CD14-positive monocyte (primary cell): ENCODE data around the gene CGRRF1. TPM values are rescaled to one million over a fixed set of nuclear protein-coding genes. Genes with fewer than 3 reads are reported as not detected.

Source experiments
- DNase-seq, 3 donors: peaks; one replicate each; pipeline ENCODE4 v3.0.0-alpha.2; 2011 to 2022
- H2AFZ ChIP-seq: 2 replicates; pipeline ENCODE4 v1.6.0; 2012; ENCODE audit warnings: mild to moderate bottlenecking, low read depth, low read length, inconsistent platforms; ENCODE audit not compliant: insufficient read depth, poor library complexity, severe bottlenecking
- H3K27ac ChIP-seq, 2 donors: 1 replicate in 1 of 2; 2 replicates in 1 of 2; pipeline ENCODE4 v1.5.1; 2012 to 2013; ENCODE audit warnings: low read length in 2 of 2, control low read depth in 1 of 2, inconsistent platforms in 1 of 2, low read depth in 1 of 2, mild to moderate bottlenecking in 1 of 2
- H3K27me3 ChIP-seq, 2 donors: one replicate each; pipeline versions ENCODE4 v1.6.0 to v1.6.1; 2011 to 2013; ENCODE audit warnings: low read length in 2 of 2; ENCODE audit not compliant: control insufficient read depth in 2 of 2, insufficient read depth in 2 of 2
- H3K36me3 ChIP-seq, 2 donors: replicated peaks in 1 of 2; 1 replicate in 1 of 2; 2 replicates in 1 of 2; pipeline versions ENCODE4 v1.5.1 to v1.6.1; 2012 to 2013; ENCODE audit warnings: low read length in 2 of 2, control low read depth in 1 of 2, inconsistent platforms in 1 of 2, mild to moderate bottlenecking in 1 of 2; ENCODE audit not compliant: insufficient read depth in 2 of 2, control insufficient read depth in 1 of 2
- H3K4me1 ChIP-seq, 2 donors: 1 replicate in 1 of 2; 2 replicates in 1 of 2; pipeline versions ENCODE4 v1.5.1 to v1.6.1; 2012 to 2013; ENCODE audit warnings: low read length in 2 of 2, control low read depth in 1 of 2, inconsistent platforms in 1 of 2, mild to moderate bottlenecking in 1 of 2, moderate library complexity in 1 of 2; ENCODE audit not compliant: insufficient read depth in 2 of 2, control insufficient read depth in 1 of 2
- H3K4me2 ChIP-seq: replicated peaks from 2 replicates; pipeline ENCODE3; 2012; ENCODE audit warnings: low read length, moderate library complexity, mild to moderate bottlenecking; ENCODE audit not compliant: poor library complexity, severe bottlenecking; ENCODE audit errors: extremely low read depth
- H3K4me3 ChIP-seq, 3 experiments: fragments of 200-600 bp in 1 of 3; sonication (generic) in 1 of 3; replicated peaks in 1 of 3; 1 replicate in 2 of 3; 2 replicates in 1 of 3; pipeline ENCODE4 v1.5.1; 2011 to 2013; ENCODE audit warnings: low read length in 3 of 3, mild to moderate bottlenecking in 3 of 3, control low read depth in 2 of 3, low read depth in 2 of 3, inconsistent platforms in 1 of 3, moderate library complexity in 1 of 3
- H3K79me2 ChIP-seq: 2 replicates; pipeline ENCODE4 v1.6.0; 2012; ENCODE audit warnings: mild to moderate bottlenecking, control low read depth, inconsistent platforms, low read length, moderate library complexity; ENCODE audit not compliant: insufficient read depth
- H3K9ac ChIP-seq: 2 replicates; pipeline ENCODE4 v1.6.0; 2017; ENCODE audit warnings: low read length, mild to moderate bottlenecking; ENCODE audit not compliant: insufficient read depth, poor library complexity, severe bottlenecking
- H3K9me3 ChIP-seq, 2 donors: replicated peaks in 1 of 2; 1 replicate in 1 of 2; 2 replicates in 1 of 2; pipeline versions ENCODE4 v1.5.1 to v1.6.1; 2012 to 2013; ENCODE audit warnings: low read length in 2 of 2, control low read depth in 1 of 2; ENCODE audit not compliant: control insufficient read depth in 1 of 2, insufficient read depth in 1 of 2
- H4K20me1 ChIP-seq: 2 replicates; pipeline ENCODE4 v1.6.0; 2012; ENCODE audit warnings: mild to moderate bottlenecking, low read length, control low read depth, moderate library complexity; ENCODE audit not compliant: insufficient read depth
- H3K27ac Mint-ChIP-seq, 7 donors: one replicate each; pipeline ENCODE4 v1.8.0; 2020; ENCODE audit warnings: mild to moderate bottlenecking in 7 of 7, mixed read lengths in 7 of 7, moderate library complexity in 6 of 7, inconsistent platforms in 2 of 7
- H3K27me3 Mint-ChIP-seq, 3 donors: one replicate each; pipeline ENCODE4 v1.8.0; 2021 to 2022; ENCODE audit warnings: low read depth in 3 of 3, mild to moderate bottlenecking in 3 of 3, mixed read lengths in 3 of 3, moderate library complexity in 3 of 3, inconsistent platforms in 1 of 3
- H3K36me3 Mint-ChIP-seq, 2 donors: one replicate each; pipeline ENCODE4 v1.8.0; 2020; ENCODE audit warnings: mixed read lengths in 2 of 2, inconsistent platforms in 1 of 2, mild to moderate bottlenecking in 1 of 2
- H3K4me1 Mint-ChIP-seq: one replicate; pipeline ENCODE4 v1.8.0; 2020; ENCODE audit warnings: mild to moderate bottlenecking, mixed read lengths
- H3K4me3 Mint-ChIP-seq, 2 donors: one replicate each; pipeline ENCODE4 v1.8.0; 2020; ENCODE audit warnings: mild to moderate bottlenecking in 2 of 2, mixed read lengths in 2 of 2, moderate library complexity in 1 of 2
- H3K9me3 Mint-ChIP-seq, 7 donors: one replicate each; pipeline ENCODE4 v1.8.0; 2020 to 2022; ENCODE audit warnings: mixed read lengths in 7 of 7, mild to moderate bottlenecking in 6 of 7, moderate library complexity in 6 of 7, inconsistent platforms in 2 of 7
- whole genome bisulfite sequencing: methylation state at CpG from one replicate; pipeline ENCODE4 v1.1.5; 2013; ENCODE audit warnings: missing lambda C conversion rate; ENCODE audit not compliant: insufficient coverage; 5-methylcytosine and 5-hydroxymethylcytosine counted together
- intact Hi-C, 2 donors: fragments of 100-400 bp; cut with micrococcal nuclease; formaldehyde crosslinking; loops; one replicate each; pipeline versions ENCODE4 v1.15.0 to v1.15.1; 2023
- polyA plus RNA-seq, 3 donors: library from polyadenylated mRNA; depleted of rRNA in 1 of 3; unstranded in 2 of 3; stranded (reverse) in 1 of 3; fragments of 300-500 nt in 2 of 3; fragments of >200 nt in 1 of 3; fragmentation: Illumina TruSeq in 2 of 3; gene quantifications; 1 replicate in 2 of 3; 2 replicates in 1 of 3; pipeline ENCODE4 v1.2.3, GENCODE V29; 2012 to 2021
- TF ChIP-seq, protein P1 (sequence below): fragments of 200-600 bp; IDR thresholded peaks from one replicate; pipeline ENCODE4 v1.8.0; 2022; ENCODE audit warnings: antibody characterized with exemption, mild to moderate bottlenecking

CGRRF1 gene
- polyA plus RNA-seq, 3 donors = 5.8 to 19.4 (median 18.6) TPM

DNA sequence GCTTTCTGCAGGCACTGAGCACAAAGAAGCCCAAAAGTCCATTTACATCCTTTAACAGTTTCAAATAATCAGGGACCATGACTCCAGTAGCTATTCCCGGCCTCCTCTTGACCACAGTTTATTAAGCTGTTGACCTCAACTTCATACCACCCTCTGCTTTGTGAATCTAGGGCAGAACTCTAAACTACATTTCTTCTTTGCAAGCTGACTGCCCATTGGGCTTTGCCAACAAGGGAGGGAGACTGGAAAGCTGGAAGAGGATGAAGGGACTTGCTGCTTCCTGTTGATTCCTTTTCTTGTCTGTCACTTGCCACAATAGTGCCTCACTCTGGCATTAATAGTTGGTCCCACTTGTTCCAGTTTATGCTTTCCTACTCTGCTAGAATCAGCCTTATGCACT lies 2.7 kb downstream of the CGRRF1 start:
- no peak overlapping the region for H3K27ac ChIP-seq
- peaks cover 3 to 7% of the 10 kb centered on the region in 2 donors for H3K36me3 ChIP-seq
- Mint-ChIP-seq H3K36me3 (peaks cover 21 to 26% of the 10 kb centered on the region in 2 donors), H3K4me1 (peaks cover 35% of the 10 kb centered on the region), H3K9me3 (peaks cover 8 to 20% (median 11%) of the 10 kb centered on the region in 7 donors), H3K4me3 (no peak overlapping the region), H3K27ac (no peak overlapping the region), H3K27me3 (peaks cover 0 to 7% (median 3%) of the 10 kb centered on the region in 3 donors)
- H3K4me1 ChIP-seq = peaks cover 16 to 22% of the 10 kb centered on the region in 2 donors
- no peak overlapping the region for H3K9ac ChIP-seq
- DNase-seq = no peak
- intact Hi-C loops = no loop called here
- peaks cover 4% of the 10 kb centered on the region for H4K20me1 ChIP-seq
- 80% methylated on average over 1 of the region's 1 CpG for WGBS
- H3K4me3 ChIP-seq = no peak overlapping the region
- H3K9me3 ChIP-seq = peaks cover 6% of the 10 kb centered on the region in 2 donors
- H2AFZ ChIP-seq = no peak overlapping the region
- H3K4me2 ChIP-seq = no peak overlapping the region
- no peaks in the 10 kb centered on the region for H3K27me3 ChIP-seq
- TF ChIP-seq, protein P1, sequence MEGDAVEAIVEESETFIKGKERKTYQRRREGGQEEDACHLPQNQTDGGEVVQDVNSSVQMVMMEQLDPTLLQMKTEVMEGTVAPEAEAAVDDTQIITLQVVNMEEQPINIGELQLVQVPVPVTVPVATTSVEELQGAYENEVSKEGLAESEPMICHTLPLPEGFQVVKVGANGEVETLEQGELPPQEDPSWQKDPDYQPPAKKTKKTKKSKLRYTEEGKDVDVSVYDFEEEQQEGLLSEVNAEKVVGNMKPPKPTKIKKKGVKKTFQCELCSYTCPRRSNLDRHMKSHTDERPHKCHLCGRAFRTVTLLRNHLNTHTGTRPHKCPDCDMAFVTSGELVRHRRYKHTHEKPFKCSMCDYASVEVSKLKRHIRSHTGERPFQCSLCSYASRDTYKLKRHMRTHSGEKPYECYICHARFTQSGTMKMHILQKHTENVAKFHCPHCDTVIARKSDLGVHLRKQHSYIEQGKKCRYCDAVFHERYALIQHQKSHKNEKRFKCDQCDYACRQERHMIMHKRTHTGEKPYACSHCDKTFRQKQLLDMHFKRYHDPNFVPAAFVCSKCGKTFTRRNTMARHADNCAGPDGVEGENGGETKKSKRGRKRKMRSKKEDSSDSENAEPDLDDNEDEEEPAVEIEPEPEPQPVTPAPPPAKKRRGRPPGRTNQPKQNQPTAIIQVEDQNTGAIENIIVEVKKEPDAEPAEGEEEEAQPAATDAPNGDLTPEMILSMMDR = no peak
- peaks cover 33% of the 10 kb centered on the region for H3K79me2 ChIP-seq

DNA sequence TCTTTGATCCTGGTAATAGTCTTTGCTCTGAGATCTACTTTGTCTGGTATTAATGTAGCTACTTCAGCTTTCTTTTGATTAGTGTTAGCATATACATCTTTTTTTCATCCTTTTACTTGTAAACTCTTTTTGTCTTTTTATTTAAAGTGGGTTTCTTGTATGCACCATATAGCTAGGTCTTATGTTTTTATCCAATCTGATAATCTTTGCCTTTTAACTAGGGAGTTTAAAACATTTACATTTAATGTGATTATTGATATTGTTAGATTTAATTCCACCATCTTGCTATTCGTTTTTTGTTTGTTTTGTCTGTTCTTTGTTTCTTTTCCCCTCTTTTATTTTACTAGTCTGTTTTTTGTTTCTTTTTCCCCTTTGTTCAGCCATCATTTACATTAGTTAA lies 6.0 kb downstream of the CGRRF1 start:
- Histone ChIP-seq H4K20me1 (peaks cover 4% of the 10 kb centered on the region), H3K4me2 (no peak overlapping the region), H3K36me3 (peaks cover 3 to 7% of the 10 kb centered on the region in 2 donors), H3K4me1 (peaks cover 4 to 8% of the 10 kb centered on the region in 2 donors), H3K27ac (no peak overlapping the region), H3K9me3 (peaks cover 6% of the 10 kb centered on the region in 2 donors), H2AFZ (no peak overlapping the region), H3K9ac (no peak overlapping the region), H3K4me3 (no peak overlapping the region), H3K27me3 (no peaks in the 10 kb centered on the region), H3K79me2 (peaks cover 23% of the 10 kb centered on the region)
- Mint-ChIP-seq H3K36me3 (peaks cover 32 to 37% of the 10 kb centered on the region in 2 donors), H3K27me3 (peaks cover 0 to 2% (median 0%) of the 10 kb centered on the region in 3 donors), H3K4me3 (no peak overlapping the region), H3K27ac (no peak overlapping the region), H3K9me3 (peaks cover 8 to 25% (median 12%) of the 10 kb centered on the region in 7 donors), H3K4me1 (peaks cover 22% of the 10 kb centered on the region)
- TF ChIP-seq, protein P1 = no peak
- DNase-seq = no peak
- intact Hi-C loops = no loop called here
- no CpG with 5 or more reads among the region's 1 CpG for WGBS
